Stomach (tissue), 9 donors: Measurements from ENCODE around the gene PCDHGA11. TPM values are rescaled to one million over a fixed set of nuclear protein-coding genes. Genes with fewer than 3 reads are reported as not detected.

Experiments
- DNase-seq, 2 donors: peaks; one replicate each; pipeline versions ENCODE4 v3.0.0 to v3.0.0-alpha.2; 2013 to 2019
- H3K27ac ChIP-seq, 5 donors: fragments of 200-600 bp in 4 of 5; sonication (generic) in 4 of 5; one replicate each; pipeline ENCODE4 v1.5.1; 2013 to 2019; ENCODE audit warnings: mild to moderate bottlenecking in 1 of 5, moderate library complexity in 1 of 5
- H3K27me3 ChIP-seq, 3 donors: fragments of 200-600 bp; sonication (generic); one replicate each; pipeline ENCODE4 v1.5.1; 2017 to 2019; ENCODE audit warnings: mixed run types in 1 of 3
- H3K36me3 ChIP-seq, 4 donors: fragments of 200-600 bp; sonication (generic); 1 replicate in 3 of 4; 2 replicates in 1 of 4; pipeline ENCODE4 v1.5.1; 2016 to 2019
- H3K4me1 ChIP-seq, 4 donors: fragments of 200-600 bp; sonication (generic); one replicate each; pipeline ENCODE4 v1.5.1; 2016 to 2019
- H3K4me3 ChIP-seq, 4 donors: fragments of 200-600 bp; sonication (generic) in 3 of 4; one replicate each; pipeline ENCODE4 v1.5.1; 2016 to 2019; ENCODE audit warnings: mild to moderate bottlenecking in 1 of 4
- H3K9me3 ChIP-seq, 4 donors: fragments of 200-600 bp; sonication (generic); one replicate each; pipeline ENCODE4 v1.5.1; 2016 to 2019
- EP300 ChIP-seq: sonication (generic); formaldehyde crosslinking; IDR thresholded peaks from one replicate; pipeline ENCODE4 v1.6.1; 2017; ENCODE audit warnings: antibody characterized with exemption
- POLR2A ChIP-seq, 4 donors: fragments of 450-650 bp; IDR thresholded peaks; one replicate each; pipeline ENCODE4 v1.6.1; 2016; ENCODE audit warnings: antibody characterized with exemption in 4 of 4, control low read depth in 2 of 4, mild to moderate bottlenecking in 1 of 4, moderate library complexity in 1 of 4
- POLR2AphosphoS5 ChIP-seq, 3 donors: sonication (generic); formaldehyde crosslinking; IDR thresholded peaks; one replicate each; pipeline ENCODE4 v1.6.1; 2016; ENCODE audit warnings: antibody characterized with exemption in 3 of 3
- WGBS, 5 donors: extraction: QIAGEN DNeasy Blood & Tissue Kit in 3 of 5; methylation state at CpG; one replicate each; pipeline versions ENCODE4 v1.1.5 to v1.1.7; 2013 to 2018; 5-methylcytosine and 5-hydroxymethylcytosine counted together
- intact Hi-C: fragments of 100-400 bp; cut with DNase I; formaldehyde crosslinking; loops from one replicate; pipeline ENCODE4 v1.15.1; 2023; ENCODE audit warnings: low total_unique reads
- polyA plus RNA-seq, 3 donors: library from polyadenylated mRNA; stranded (reverse); fragments of 200-250 nt; gene quantifications; one replicate each; pipeline ENCODE4 v1.2.3, GENCODE V29; 2013
- total RNA-seq, 5 donors: library from RNA; depleted of rRNA; stranded (reverse); fragments of >200 nt; gene quantifications; one replicate each; pipeline versions ENCODE4 v1.1.0 to v1.2.3, GENCODE V29; 2014 to 2016
- TF ChIP-seq, protein P1 (sequence below), 7 experiments: fragments of 450-650 bp in 4 of 7; fragments of 200-600 bp in 3 of 7; sonication (generic) in 3 of 7; IDR thresholded peaks; one replicate each; pipeline ENCODE4 v1.5.1; 2016 to 2019; ENCODE audit warnings: antibody characterized with exemption in 7 of 7, control low read depth in 2 of 7, mild to moderate bottlenecking in 1 of 7
- donor health status: healthy with polysubstance abuse.
- donor health status: Bipolar disorder and iron deficiency.
- donor health status: healthy.

PCDHGA11 gene
- total and polyA plus RNA-seq, 8 donors, result 0.25 to 15.2 (median 0.89) TPM

DNA sequence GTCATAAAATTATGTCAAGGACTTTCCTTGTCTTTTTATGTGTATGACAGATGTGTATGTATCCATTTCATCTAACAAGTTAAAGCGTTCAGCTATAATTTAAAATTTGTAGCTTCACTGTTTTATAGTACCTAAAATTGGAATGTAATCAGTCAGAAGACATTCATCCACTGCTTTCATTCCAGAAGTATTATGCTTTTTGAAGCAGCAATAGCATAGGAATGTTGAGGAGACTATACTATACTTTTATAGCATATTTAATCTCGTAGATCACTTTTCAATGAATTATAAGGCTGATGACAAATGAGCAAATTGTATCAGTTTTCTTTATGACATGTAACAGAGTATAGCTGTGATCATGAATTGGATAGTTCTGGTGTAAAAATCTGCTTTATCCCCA, 16.4 kb downstream of the PCDHGA11 start:
- DNase-seq, result no peak
- peaks cover 0 to 9% (median 0%) of the 10 kb centered on the region in 4 donors for H3K36me3 ChIP-seq
- TF ChIP-seq POLR2A (IDR thresholded peaks at IDR 0.05), result no peak
- TF ChIP-seq POLR2AphosphoS5 (IDR thresholded peaks at IDR 0.05), result no peak
- TF ChIP-seq EP300, result no peak
- TF ChIP-seq, protein P1, sequence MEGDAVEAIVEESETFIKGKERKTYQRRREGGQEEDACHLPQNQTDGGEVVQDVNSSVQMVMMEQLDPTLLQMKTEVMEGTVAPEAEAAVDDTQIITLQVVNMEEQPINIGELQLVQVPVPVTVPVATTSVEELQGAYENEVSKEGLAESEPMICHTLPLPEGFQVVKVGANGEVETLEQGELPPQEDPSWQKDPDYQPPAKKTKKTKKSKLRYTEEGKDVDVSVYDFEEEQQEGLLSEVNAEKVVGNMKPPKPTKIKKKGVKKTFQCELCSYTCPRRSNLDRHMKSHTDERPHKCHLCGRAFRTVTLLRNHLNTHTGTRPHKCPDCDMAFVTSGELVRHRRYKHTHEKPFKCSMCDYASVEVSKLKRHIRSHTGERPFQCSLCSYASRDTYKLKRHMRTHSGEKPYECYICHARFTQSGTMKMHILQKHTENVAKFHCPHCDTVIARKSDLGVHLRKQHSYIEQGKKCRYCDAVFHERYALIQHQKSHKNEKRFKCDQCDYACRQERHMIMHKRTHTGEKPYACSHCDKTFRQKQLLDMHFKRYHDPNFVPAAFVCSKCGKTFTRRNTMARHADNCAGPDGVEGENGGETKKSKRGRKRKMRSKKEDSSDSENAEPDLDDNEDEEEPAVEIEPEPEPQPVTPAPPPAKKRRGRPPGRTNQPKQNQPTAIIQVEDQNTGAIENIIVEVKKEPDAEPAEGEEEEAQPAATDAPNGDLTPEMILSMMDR (IDR thresholded peaks at IDR 0.05), result no peak
- peaks cover 30 to 96% (median 79%) of the 10 kb centered on the region in 4 donors for H3K9me3 ChIP-seq
- H3K27me3 ChIP-seq, result peaks cover 0 to 12% (median 2%) of the 10 kb centered on the region in 3 donors
- H3K27ac ChIP-seq, result no peak overlapping the region
- intact Hi-C loops, result no loop called here
- H3K4me3 ChIP-seq, result no peak overlapping the region
- H3K4me1 ChIP-seq, result no peaks in the 10 kb centered on the region
- 80 to 98% (median 89%) methylated on average over 2 of the region's 2 CpGs for WGBS, 5 donors

DNA sequence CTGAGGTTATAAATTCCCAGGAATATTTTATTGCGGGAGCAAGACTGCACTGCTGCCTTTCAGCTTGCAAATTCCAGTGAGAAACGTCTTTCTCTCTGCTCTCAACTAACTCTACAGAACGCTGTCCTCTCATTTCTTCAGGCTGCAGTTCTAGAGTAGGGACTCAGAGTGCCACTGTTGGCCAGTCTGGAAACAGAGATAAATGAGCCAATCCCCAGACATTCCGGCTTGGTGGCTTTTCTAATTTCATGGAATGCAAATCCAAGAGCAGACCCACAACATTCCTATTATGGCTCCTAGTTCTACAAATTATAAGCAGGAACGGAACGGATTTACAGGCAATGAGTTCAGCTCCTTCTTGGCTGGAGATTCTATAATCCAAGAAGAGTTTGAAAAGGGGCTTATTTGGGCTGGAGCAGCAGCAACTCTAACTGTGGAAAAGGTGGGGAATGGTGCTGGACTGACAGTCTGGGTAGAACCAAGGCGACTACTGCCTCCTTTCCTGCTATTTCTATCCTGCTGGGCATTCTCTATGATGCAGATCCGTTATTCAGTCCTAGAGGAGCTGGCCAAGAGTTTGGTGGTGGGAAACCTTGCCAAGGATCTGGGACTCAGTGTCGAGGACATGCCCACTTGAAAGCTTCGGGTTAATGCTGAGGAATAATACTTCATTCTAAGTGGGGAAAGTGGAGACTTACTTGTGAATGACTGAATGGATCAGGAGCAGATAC, 18.7 kb downstream of the PCDHGA11 start:
- no peak for DNase-seq
- Histone ChIP-seq H3K4me1 (no peaks in the 10 kb centered on the region), H3K4me3 (no peak overlapping the region), H3K27ac (no peak overlapping the region), H3K9me3 (peaks cover 13 to 90% (median 68%) of the 10 kb centered on the region in 4 donors), H3K36me3 (peaks cover 0 to 9% (median 0%) of the 10 kb centered on the region in 4 donors), H3K27me3 (no peaks in the 10 kb centered on the region)
- TF ChIP-seq, protein P1 (IDR thresholded peaks at IDR 0.05), result no peak
- no peak for TF ChIP-seq POLR2A (IDR thresholded peaks at IDR 0.05)
- TF ChIP-seq EP300, result no peak
- TF ChIP-seq POLR2AphosphoS5 (IDR thresholded peaks at IDR 0.05), result no peak
- WGBS, 5 donors, result 60 to 69% (median 64%) methylated on average over 10 of the region's 10 CpGs
- intact Hi-C loops, result no loop called here

DNA sequence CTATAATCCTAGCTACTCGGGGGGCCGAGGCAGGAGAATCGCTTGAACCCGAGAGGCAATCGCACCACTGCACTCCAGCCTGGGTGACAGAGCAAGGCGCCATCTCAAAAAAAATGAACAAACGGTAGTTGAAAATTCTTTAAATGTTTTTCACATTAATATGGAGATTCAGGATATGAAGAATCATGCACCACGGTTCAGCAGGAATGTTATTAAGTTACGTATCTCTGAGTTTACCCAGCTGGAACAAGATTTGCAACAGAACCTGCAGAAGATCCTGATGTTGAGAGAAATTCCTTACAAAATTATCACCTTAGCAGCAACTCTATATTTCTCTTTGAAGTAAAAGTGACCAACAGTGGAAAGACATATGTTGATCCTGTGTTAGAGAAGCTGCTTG, 19.5 kb downstream of the PCDHGA11 start:
- intact Hi-C loops, result no loop called here
- Histone ChIP-seq H3K9me3 (peaks cover 13 to 90% (median 61%) of the 10 kb centered on the region in 4 donors), H3K27ac (no peak overlapping the region), H3K4me3 (no peak overlapping the region), H3K4me1 (no peaks in the 10 kb centered on the region), H3K36me3 (peaks cover 0 to 9% (median 0%) of the 10 kb centered on the region in 4 donors), H3K27me3 (no peaks in the 10 kb centered on the region)
- TF ChIP-seq EP300 (no peak), POLR2AphosphoS5 (IDR thresholded peaks at IDR 0.05) (no peak), POLR2A (IDR thresholded peaks at IDR 0.05) (no peak)
- TF ChIP-seq, protein P1 (IDR thresholded peaks at IDR 0.05), result no peak
- WGBS, 5 donors, result 90 to 93% (median 92%) methylated on average over 9 of the region's 9 CpGs
- DNase-seq, result no peak

DNA sequence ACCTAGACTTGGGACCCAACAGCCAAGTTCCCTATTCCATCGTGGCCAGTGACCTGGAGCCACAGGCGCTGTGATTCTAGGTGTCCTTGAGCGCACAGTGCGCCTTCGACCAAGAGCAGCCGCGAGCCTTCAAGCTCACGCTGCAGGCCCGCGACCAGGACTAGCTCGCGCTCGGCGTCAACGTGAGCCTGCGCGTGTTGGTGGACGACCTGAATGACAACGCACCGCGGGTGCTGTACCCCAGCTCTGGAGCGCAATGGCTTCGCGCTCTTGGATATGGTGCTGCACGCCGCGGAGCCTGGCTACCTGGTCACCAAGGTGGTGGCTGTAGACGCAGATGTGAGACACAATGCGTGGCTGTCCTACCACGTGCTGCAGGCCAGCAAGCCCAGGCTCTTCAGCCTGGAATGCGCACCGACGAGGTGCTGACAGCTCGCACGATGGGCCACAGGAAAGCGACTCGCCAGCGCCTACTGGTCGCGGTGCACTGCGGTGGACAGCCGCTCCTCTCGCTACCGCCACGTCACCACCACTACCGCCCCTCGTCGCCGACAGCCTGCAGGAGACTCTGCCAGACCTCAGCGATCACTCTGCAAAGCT, 20.8 kb downstream of the PCDHGA11 start:
- Histone ChIP-seq H3K9me3 (peaks cover 13 to 84% (median 60%) of the 10 kb centered on the region in 4 donors), H3K4me1 (no peaks in the 10 kb centered on the region), H3K27ac (no peak overlapping the region), H3K36me3 (peaks cover 0 to 12% (median 0%) of the 10 kb centered on the region in 4 donors), H3K4me3 (no peak overlapping the region), H3K27me3 (no peaks in the 10 kb centered on the region)
- TF ChIP-seq POLR2AphosphoS5 (IDR thresholded peaks at IDR 0.05), result no peak
- TF ChIP-seq, protein P1 (IDR thresholded peaks at IDR 0.05), result no peak
- no peak for TF ChIP-seq EP300
- no peak for TF ChIP-seq POLR2A (IDR thresholded peaks at IDR 0.05)
- intact Hi-C loops, result no loop called here
- no peak for DNase-seq
- 43 to 57% (median 50%) methylated on average over 43 to 50 of the region's 50 CpGs for WGBS, 5 donors
